Activated naive CD4-positive, alpha-beta T cell treated with anti-CD3 and anti-CD28 coated beads, Interleukin-2, amount 10 ng/mL, durations not matched to agents 7 days and 5 days (primary cell): ENCODE results near the gene KCTD12.
"Not testable (repeated sequence)": the region's sequence is repeated elsewhere in the genome, so short reads cannot be mapped to it uniquely, and the experiment has no call there.

Experiments
- CTCF ChIA-PET: fragments of 350-600 bp; sonication (Branson Sonifier 250); formaldehyde crosslinking; loops from one replicate; lab custom pipeline; 2021; ENCODE audit warnings: antibody characterized with exemption; lab: Charles Lee
- DNase-seq: peaks from one replicate; pipeline ENCODE4 v3.0.0-alpha.2; 2020
- H3K27ac Mint-ChIP-seq: one replicate; pipeline ENCODE4 v1.8.0; 2021; ENCODE audit warnings: mild to moderate bottlenecking, moderate library complexity, mixed read lengths
- H3K27me3 Mint-ChIP-seq: one replicate; pipeline ENCODE4 v1.8.0; 2021; ENCODE audit warnings: mild to moderate bottlenecking, mixed read lengths
- H3K36me3 Mint-ChIP-seq: one replicate; pipeline ENCODE4 v1.8.0; 2021; ENCODE audit warnings: mixed read lengths
- H3K4me1 Mint-ChIP-seq: one replicate; pipeline ENCODE4 v1.8.0; 2021; ENCODE audit warnings: mixed read lengths
- H3K4me3 Mint-ChIP-seq: one replicate; pipeline ENCODE4 v1.8.0; 2021; ENCODE audit warnings: mild to moderate bottlenecking, moderate library complexity, mixed read lengths
- H3K9me3 Mint-ChIP-seq: one replicate; pipeline ENCODE4 v1.8.0; 2021; ENCODE audit warnings: mixed read lengths

Gene KCTD12

DNA sequence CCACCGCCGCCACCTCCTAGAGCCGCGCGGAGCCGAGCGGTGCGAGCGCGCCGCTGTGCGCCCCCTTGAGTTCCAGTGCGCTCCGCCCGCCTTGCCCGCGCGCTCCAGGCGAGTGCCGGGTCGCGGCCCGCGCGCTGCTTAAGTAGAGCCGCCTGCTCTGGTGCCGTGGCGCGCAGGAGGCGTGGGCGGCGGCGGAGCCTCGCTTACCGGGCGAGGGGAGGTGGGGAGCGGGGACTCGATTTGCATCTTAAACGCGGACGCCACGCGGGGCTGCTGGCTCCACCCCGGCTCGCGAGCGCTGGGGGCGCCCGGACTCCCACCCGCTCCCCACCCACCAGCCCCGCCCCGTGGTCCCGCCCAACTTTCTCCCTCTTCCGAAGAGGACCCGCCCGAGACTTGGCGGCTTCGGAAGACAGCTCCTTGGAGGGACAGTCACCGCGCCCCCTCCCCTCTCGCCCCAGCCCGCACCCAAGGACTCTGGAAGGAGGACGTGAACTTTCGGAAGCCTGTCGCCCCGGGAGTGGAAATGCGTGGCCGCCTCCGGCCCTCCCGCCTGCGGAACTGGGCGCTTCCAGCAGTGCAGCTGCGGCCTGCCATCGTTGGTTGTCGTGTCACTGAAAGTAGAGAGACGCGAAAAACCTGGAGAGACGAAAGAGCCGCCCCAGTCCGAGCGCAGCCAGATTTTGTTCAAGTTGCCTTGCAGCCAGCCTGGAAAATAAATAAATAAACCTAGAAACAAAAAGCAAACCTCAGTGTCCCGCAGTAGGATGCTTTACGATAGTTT, at the start of gene KCTD12:
Gene KCTD12 (minus strand): TSS at position 114 of the 784 bp plus-strand sequence. CDS start 257 bp downstream, outside the sequence.
- Mint-ChIP-seq H3K27ac (peak within 1 kb of the TSS; percentile 88), H3K27me3 (peaks cover 38% of the 10 kb centered on the region), H3K4me1 (peaks cover 40% of the 10 kb centered on the region), H3K9me3 (no peaks in the 10 kb centered on the region), H3K36me3 (peaks cover 10% of the 10 kb centered on the region), H3K4me3 (peak within 1 kb of the TSS; percentile 88)
- peak; percentile 83 for DNase-seq
- CTCF ChIA-PET, result interaction anchor here (1.1 to 5.3 kb wide), 4 partner anchors 13 to 94 kb away, joined by 3 to 38 read pairs (median 9); no protein-coding TSS in a partner anchor

DNA sequence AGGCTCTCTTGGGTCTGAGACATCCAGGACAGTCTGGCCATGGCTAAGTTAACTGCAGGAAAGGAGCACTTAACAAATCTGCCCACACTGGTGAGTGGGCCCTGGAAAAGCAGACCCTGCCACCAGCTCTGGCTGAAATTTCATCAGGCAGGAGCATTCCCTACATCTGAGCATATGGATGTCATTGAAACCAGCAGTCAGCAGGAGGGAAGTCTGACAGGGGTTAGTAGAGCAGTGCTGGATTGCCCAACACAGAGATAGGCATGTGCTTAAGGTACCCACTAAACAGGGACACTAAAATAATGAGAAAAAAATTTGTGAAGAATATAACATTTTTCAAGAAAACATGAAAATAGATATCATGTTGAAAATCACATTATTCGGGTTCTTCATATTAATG, 48.5 kb upstream of the KCTD12 start:
- no peaks in the 10 kb centered on the region for H3K36me3 Mint-ChIP-seq
- CTCF ChIA-PET, result no interaction called here
- H3K27me3 Mint-ChIP-seq, result no peaks in the 10 kb centered on the region
- DNase-seq, result no peak
- no peak overlapping the region for H3K4me3 Mint-ChIP-seq
- H3K9me3 Mint-ChIP-seq, result peaks cover 1% of the 10 kb centered on the region
- no peak overlapping the region for H3K27ac Mint-ChIP-seq
- H3K4me1 Mint-ChIP-seq, result no peaks in the 10 kb centered on the region

DNA sequence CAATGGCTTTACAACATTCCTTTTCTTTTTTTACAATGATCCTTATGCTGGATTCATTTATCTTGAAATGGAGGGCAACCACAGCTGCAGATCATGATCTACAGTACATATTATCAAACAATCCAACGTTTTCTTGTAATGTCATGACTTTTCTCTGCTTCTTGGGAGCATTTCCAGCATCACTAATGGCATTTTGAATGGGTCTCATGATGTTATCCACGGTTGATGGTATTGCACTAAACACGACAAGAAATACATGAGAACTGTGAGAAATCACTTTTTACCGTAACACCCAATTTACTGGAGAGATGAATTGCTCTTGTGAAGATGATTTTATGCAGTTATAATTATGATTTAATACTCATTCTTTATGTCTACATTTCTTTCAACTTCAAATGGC, 45.9 kb upstream of the KCTD12 start:
- CTCF ChIA-PET, result no interaction called here
- Mint-ChIP-seq H3K4me1 (no peaks in the 10 kb centered on the region), H3K27me3 (peaks cover 3% of the 10 kb centered on the region), H3K27ac (no peak overlapping the region), H3K36me3 (no peaks in the 10 kb centered on the region), H3K9me3 (peaks cover 1% of the 10 kb centered on the region), H3K4me3 (no peak overlapping the region)
- no peak for DNase-seq

DNA sequence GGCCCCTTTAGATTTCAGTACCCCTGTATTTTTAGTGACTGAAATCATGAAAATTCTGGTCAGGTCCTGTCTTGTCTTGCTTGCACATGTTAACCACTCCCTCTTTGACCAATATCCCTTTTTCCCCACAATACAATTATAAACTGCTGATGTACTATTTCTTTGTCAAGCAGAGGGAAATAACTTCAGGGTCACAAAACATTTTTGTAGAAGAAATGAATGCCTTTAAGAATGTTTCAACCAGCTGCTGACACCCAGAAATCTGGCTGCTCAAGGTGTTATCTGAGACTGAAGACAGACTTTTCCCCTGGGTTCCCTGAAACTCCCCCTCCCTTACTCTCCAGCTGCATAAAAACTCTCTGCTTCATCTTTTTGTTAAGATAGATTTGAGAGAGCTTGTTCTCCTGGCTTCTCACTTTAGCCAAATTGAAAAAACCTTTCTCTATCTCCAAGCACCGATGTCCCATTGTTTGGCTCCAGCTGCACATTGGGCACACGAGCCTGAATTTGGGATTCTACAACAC, 43.7 kb upstream of the KCTD12 start:
- CTCF ChIA-PET, result no interaction called here
- no peaks in the 10 kb centered on the region for H3K9me3 Mint-ChIP-seq
- H3K36me3 Mint-ChIP-seq, result no peaks in the 10 kb centered on the region

DNA sequence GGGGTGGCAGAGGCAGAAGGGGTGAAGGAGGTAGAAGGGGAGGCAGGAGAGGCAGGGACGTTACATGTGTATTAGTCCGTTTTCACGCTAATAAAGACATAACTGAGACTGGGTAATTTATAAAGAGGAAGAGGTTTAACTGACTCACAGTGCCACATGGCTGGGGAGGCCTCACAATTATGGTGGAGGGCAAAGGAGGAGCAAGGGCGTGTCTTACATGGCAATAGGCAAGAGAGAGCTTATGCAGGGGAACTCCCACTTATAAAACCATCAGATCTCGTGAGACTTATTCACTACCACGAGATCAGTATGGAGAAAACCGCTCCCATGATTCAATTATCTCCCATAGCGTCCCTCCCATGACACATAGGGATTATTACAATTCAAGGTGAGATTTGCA, 43.1 kb upstream of the KCTD12 start:
- H3K36me3 Mint-ChIP-seq, result no peaks in the 10 kb centered on the region
- H3K4me3 Mint-ChIP-seq, result no peak overlapping the region
- peaks cover 3% of the 10 kb centered on the region for H3K27me3 Mint-ChIP-seq
- CTCF ChIA-PET, result no interaction called here
- DNase-seq, result no peak
- H3K4me1 Mint-ChIP-seq, result no peaks in the 10 kb centered on the region
- H3K9me3 Mint-ChIP-seq, result no peaks in the 10 kb centered on the region
- H3K27ac Mint-ChIP-seq, result no peak overlapping the region

More for the DNA sequence above, 43.7 kb upstream of the KCTD12 start:
- Mint-ChIP-seq H3K27ac (no peak overlapping the region), H3K4me3 (no peak overlapping the region), H3K27me3 (peaks cover 3% of the 10 kb centered on the region), H3K4me1 (no peaks in the 10 kb centered on the region)
- DNase-seq, result no peak

DNA sequence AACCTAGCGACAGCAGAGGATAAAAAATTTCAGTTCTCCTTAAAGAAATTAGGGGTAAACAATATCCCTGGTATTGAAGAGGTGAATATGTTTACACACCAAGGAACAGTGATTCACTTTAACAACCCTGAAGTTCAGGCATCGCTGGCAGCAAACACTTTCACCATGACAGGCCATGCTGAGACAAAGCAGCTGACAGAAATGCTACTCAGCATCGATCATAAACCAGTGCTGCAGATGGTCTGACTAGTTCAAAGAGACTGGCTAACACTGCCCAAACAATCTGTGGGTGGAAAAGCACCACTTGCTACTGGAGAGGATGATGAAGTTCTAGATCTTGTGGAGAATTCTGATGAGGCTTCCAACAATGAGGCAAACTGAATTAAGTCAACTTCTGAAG, 42.3 kb upstream of the KCTD12 start:
- CTCF ChIA-PET, result no interaction called here
- H3K27ac Mint-ChIP-seq, result no peak overlapping the region

DNA sequence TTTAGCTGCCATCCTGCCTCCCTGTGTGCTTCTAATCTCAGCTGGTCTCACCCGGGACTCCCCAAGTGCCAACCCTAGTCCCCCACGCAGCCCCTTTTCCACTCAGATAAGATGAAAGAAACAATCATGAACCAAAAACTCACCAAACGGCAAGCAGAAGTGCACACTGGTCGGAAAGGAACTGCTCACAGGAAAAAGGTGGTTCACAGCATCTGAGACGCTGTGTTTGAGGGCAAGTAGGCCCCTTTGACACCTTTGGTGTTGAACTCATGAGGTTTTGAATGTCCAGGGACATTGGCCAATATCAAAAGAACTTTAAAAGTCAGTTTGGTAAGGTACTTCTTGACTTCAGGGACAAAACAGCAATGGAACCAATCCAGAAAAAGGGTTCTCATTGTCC, 41.8 kb upstream of the KCTD12 start:
- Mint-ChIP-seq H3K4me1 (no peaks in the 10 kb centered on the region), H3K4me3 (no peak overlapping the region), H3K36me3 (no peaks in the 10 kb centered on the region), H3K27me3 (peaks cover 3% of the 10 kb centered on the region), H3K9me3 (no peaks in the 10 kb centered on the region), H3K27ac (no peak overlapping the region)
- DNase-seq, result no peak
- CTCF ChIA-PET, result no interaction called here

More for the DNA sequence above, 42.3 kb upstream of the KCTD12 start:
- H3K4me3 Mint-ChIP-seq, result no peak overlapping the region
- DNase-seq, result no peak
- H3K27me3 Mint-ChIP-seq, result peaks cover 3% of the 10 kb centered on the region
- no peaks in the 10 kb centered on the region for H3K36me3 Mint-ChIP-seq
- no peaks in the 10 kb centered on the region for H3K4me1 Mint-ChIP-seq
- H3K9me3 Mint-ChIP-seq, result no peaks in the 10 kb centered on the region

DNA sequence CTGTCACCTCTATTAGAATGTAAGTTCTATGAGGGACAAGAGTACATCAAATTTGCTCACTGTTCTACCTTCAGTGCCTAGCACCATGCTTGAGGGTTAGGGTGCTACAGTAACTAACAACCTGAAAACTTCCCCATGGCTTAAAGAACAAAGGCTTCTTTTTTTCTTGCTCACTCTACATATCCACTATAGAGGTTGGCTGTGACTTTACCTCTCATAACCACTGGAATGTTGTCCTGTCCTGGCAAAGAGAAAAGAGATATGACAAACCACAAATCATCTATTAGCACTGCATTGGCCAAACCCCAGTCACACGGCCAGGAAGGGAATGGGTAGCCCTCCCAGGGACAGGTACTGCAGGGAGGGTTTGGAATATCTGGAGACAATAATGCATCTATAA, 38.9 kb upstream of the KCTD12 start:
- DNase-seq, result no peak
- H3K4me3 Mint-ChIP-seq, result no peak overlapping the region
- CTCF ChIA-PET, result no interaction called here
- no peaks in the 10 kb centered on the region for H3K9me3 Mint-ChIP-seq
- no peak overlapping the region for H3K27ac Mint-ChIP-seq
- H3K36me3 Mint-ChIP-seq, result no peaks in the 10 kb centered on the region
- H3K4me1 Mint-ChIP-seq, result no peaks in the 10 kb centered on the region
- peaks cover 3% of the 10 kb centered on the region for H3K27me3 Mint-ChIP-seq

DNA sequence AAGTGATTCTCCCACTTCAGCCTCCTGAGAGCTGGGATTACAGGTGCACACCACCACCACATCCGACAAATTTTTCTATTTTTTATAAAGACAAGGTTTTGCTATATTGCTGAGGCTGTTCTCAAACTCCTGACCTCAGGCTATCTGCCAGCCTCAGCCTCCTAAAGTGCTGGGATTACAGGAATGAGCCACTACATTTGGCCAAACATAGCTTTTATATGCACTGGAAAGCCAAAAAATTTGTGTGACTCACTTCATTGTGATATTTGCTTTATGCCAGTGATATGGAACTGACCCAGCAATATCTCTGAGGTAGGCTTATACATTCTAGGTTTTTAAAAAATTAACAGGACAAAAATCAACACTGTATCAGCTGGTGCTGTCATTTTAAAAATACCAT, 35.3 kb upstream of the KCTD12 start:
- no peak for DNase-seq
- H3K36me3 Mint-ChIP-seq, result no peaks in the 10 kb centered on the region
- no peak overlapping the region for H3K4me3 Mint-ChIP-seq
- CTCF ChIA-PET, result interaction anchor here (0.7 kb wide), 1 partner anchor 16 kb away, joined by 3 read pairs; no protein-coding TSS in a partner anchor
- no peak overlapping the region for H3K27ac Mint-ChIP-seq
- peaks cover 12% of the 10 kb centered on the region for H3K27me3 Mint-ChIP-seq
- no peaks in the 10 kb centered on the region for H3K9me3 Mint-ChIP-seq
- no peaks in the 10 kb centered on the region for H3K4me1 Mint-ChIP-seq

DNA sequence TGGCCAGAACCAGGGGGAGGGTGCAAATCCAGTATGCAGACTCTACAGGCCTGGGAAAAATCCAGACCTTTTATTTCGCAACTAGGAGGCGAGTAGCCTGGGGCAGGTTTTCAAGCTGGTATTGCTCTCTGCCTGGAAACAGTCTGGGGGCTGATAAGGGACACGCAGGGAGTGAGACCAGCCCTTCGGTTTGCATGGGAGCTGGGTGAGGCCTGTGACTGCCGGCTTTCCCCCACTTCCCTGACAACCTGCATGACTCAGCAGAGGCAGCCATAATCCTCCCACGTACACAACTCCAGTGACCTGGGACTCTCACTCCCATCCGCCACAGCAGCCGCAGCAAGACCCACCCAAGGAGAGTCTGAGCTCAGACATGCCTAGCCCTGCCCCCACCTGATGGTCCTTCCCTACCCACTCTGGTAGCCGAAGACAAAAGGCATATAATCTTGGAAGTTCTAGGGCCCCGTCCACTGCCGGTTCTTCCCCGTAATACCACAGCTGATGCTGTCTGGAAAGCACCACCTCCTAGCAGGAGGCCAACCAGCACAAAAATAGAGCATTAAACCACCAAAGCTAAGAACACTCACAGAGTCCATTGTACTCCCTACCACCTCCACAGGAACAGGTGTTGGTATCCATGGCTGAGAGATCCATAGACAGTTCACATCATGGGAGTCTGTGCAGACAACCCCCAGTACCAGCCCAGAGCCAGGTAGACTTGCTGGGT, 31.7 kb upstream of the KCTD12 start:
- H3K4me3 Mint-ChIP-seq, CTCF ChIA-PET, H3K36me3 Mint-ChIP-seq, DNase-seq, H3K9me3 Mint-ChIP-seq, H3K27ac Mint-ChIP-seq, H3K4me1 Mint-ChIP-seq: not testable (repeated sequence)
- H3K27me3 Mint-ChIP-seq, result peaks cover 19% of the 10 kb centered on the region

DNA sequence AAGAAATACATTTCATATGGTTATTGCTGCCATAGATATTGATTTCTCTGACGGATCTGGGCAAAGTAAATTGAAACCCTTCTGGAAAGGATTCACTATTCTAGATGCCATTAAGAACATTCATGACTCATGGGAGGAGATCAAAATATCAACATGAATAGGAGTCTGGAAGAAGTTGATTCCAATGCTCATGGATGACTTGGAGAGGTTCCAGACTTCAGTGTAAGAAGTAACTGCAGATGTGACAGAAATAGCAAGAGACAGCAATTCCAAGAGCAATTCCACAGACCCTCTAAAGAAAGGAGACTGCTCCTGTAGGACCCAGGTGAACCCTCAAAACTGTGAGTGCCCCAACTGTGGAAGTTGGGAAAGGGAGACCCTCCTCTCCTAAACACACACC, 30.9 kb upstream of the KCTD12 start:
- CTCF ChIA-PET, result no interaction called here
- H3K4me3 Mint-ChIP-seq, result no peak overlapping the region

DNA sequence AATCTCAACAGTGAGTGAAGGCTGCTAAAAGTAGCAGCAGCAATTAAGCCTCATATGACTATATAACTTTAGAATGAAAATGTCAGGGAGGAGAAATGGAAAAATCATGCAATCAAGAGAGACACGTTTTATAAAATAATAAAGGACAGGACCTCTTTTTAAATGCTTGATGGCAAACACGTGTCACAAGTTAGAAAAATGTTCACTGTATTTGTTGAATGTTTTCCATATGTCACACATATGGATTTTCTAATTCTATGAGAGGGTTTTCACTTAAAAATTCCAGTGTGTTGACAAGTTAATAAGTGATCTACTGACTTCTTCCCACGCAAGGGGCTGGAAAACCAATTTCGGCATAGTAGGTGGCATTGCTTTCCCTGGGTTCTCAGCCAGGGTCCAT, 27.7 kb upstream of the KCTD12 start:
- H3K4me1 Mint-ChIP-seq, result no peaks in the 10 kb centered on the region
- no peak for DNase-seq
- CTCF ChIA-PET, result no interaction called here
- H3K9me3 Mint-ChIP-seq, result no peaks in the 10 kb centered on the region
- H3K36me3 Mint-ChIP-seq, result no peaks in the 10 kb centered on the region
- peaks cover 19% of the 10 kb centered on the region for H3K27me3 Mint-ChIP-seq
- H3K27ac Mint-ChIP-seq, result no peak overlapping the region
- no peak overlapping the region for H3K4me3 Mint-ChIP-seq

More for the DNA sequence above, 30.9 kb upstream of the KCTD12 start:
- Mint-ChIP-seq H3K27ac (no peak overlapping the region), H3K4me1 (no peaks in the 10 kb centered on the region), H3K9me3 (no peaks in the 10 kb centered on the region), H3K27me3 (peaks cover 19% of the 10 kb centered on the region), H3K36me3 (no peaks in the 10 kb centered on the region)
- no peak for DNase-seq

DNA sequence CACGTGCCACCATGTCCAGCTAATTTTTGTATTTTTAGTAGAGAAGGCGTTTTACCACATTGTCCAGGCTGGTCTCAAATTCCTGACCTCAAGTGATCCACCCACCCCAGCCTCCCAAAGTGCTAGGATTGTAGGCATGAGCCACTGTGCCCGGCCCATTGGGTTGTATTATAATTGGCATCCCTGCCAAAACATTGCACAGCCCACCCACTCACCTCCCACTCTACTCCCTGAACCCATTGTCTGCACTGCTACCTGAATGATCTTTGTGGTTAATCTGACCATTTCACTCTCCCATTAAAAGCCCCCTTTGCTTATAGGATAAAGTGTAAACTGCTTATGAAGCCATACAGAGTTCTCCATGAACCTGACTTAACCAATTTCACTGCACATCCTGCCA, 26.3 kb upstream of the KCTD12 start:
- CTCF ChIA-PET, result interaction anchor here (0.6 kb wide), 1 partner anchor 9 kb away, joined by 3 read pairs; no protein-coding TSS in a partner anchor
- Mint-ChIP-seq H3K9me3 (no peaks in the 10 kb centered on the region), H3K27me3 (peaks cover 11% of the 10 kb centered on the region), H3K4me1 (no peaks in the 10 kb centered on the region), H3K4me3 (no peak overlapping the region), H3K36me3 (no peaks in the 10 kb centered on the region), H3K27ac (no peak overlapping the region)
- DNase-seq, result no peak

DNA sequence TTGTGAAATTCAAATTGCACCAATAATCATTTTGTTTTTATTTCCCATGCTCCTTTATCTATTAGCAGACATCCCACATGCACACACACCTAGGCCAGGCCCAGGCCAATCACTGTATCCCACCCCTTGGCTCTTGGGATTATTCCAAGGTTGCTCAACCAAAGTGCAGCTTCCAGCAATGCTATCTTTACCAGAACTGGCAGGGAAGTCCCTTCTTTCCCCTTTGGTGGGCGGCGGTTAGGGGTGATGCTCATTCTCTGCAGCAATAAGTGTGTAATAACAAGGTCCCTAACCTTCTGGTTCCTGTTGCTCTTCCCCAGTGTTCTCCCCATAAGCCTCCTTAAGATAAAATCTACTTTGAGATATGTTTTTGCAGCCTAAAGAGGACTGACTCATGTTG, 18.3 kb upstream of the KCTD12 start:
- CTCF ChIA-PET, result interaction anchor here (0.9 to 3.6 kb wide), 18 partner anchors 9 to 1209 kb away, joined by 3 to 42 read pairs (median 4); partner anchors contain the start of gene KCTD12
- Mint-ChIP-seq H3K4me3 (no peak overlapping the region), H3K4me1 (no peaks in the 10 kb centered on the region), H3K36me3 (no peaks in the 10 kb centered on the region), H3K9me3 (peaks cover 2% of the 10 kb centered on the region), H3K27me3 (peaks cover 13% of the 10 kb centered on the region), H3K27ac (no peak overlapping the region)
- DNase-seq, result no peak
